Measurements from ENCODE around the gene ARHGAP10. TPM values are rescaled to one million over a fixed set of nuclear protein-coding genes. Genes with fewer than 3 reads are reported as not detected.

ARHGAP10 gene, protein sequence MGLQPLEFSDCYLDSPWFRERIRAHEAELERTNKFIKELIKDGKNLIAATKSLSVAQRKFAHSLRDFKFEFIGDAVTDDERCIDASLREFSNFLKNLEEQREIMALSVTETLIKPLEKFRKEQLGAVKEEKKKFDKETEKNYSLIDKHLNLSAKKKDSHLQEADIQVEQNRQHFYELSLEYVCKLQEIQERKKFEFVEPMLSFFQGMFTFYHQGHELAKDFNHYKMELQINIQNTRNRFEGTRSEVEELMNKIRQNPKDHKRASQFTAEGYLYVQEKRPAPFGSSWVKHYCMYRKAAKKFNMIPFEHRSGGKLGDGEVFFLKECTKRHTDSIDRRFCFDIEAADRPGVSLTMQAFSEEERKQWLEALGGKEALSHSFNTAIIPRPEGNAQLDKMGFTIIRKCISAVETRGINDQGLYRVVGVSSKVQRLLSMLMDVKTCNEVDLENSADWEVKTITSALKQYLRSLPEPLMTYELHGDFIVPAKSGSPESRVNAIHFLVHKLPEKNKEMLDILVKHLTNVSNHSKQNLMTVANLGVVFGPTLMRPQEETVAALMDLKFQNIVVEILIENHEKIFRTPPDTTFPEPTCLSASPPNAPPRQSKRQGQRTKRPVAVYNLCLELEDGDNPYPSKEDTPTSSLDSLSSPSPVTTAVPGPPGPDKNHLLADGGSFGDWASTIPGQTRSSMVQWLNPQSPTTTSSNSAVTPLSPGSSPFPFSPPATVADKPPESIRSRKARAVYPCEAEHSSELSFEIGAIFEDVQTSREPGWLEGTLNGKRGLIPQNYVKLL
- total RNA-seq, result 15.5 and 17.7 TPM in 2 replicates

DNA sequence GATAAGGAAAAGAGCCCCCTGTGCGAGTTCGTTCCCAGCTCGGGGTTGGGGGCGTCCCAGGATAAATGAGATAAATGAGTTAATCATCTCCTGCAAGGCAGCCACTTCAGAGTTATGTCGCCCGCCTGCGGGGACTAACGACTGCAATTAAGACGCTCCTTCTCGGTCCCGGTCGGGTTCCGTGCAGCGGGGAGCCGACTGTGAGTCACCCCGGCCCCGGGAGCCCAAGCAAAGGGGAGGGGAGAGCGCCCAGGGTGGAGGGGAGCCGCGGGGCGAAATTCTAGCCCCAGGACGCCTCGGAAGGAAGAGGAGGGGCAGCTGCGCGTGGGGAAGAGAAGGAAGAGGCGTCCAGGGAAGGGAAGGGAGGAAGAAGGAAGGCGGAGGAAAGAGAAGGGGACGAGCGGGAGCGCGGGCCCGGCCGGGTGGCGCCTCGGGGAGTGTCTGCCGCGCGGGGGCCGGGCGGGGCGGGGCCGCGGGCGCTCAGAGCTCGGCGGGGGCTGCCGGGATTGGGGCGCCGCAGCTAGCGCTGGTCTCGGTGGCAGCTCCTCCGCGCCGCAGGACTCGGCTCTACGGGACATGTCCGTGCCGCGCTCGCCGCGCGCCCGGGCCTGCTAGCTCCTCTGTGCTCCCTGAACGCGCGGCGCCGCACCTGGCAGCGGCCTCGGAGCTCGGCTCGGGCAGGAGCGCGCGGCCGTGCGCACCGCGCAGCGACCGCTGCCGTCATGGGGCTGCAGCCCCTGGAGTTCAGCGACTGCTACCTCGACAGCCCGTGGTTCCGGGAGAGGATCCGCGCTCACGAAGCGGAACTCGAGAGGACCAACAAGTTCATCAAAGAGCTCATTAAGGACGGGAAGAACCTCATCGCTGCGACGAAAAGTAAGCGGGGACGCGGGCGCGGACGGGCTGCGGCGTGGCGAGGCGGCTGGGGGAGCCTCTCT lies at the start of gene ARHGAP10:
ARHGAP10 (plus strand) TSS at position 509 of the 938 bp plus-strand sequence; CDS start at position 723, 214 bp downstream.
- peak within 1 kb of the TSS; percentile 78 for H3K4me3 ChIP-seq (ENCODE audit: low read depth, low read length)
- DNase-seq (ENCODE audit: low read depth), result no peak
- no peaks in the 10 kb centered on the region for H3K27me3 ChIP-seq (ENCODE audit: control insufficient read depth, insufficient read depth, low read length)
- TF ChIP-seq, protein P1, sequence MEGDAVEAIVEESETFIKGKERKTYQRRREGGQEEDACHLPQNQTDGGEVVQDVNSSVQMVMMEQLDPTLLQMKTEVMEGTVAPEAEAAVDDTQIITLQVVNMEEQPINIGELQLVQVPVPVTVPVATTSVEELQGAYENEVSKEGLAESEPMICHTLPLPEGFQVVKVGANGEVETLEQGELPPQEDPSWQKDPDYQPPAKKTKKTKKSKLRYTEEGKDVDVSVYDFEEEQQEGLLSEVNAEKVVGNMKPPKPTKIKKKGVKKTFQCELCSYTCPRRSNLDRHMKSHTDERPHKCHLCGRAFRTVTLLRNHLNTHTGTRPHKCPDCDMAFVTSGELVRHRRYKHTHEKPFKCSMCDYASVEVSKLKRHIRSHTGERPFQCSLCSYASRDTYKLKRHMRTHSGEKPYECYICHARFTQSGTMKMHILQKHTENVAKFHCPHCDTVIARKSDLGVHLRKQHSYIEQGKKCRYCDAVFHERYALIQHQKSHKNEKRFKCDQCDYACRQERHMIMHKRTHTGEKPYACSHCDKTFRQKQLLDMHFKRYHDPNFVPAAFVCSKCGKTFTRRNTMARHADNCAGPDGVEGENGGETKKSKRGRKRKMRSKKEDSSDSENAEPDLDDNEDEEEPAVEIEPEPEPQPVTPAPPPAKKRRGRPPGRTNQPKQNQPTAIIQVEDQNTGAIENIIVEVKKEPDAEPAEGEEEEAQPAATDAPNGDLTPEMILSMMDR (IDR thresholded peaks at IDR 0.05; ENCODE audit: insufficient read depth, low read length, poor library complexity, severe bottlenecking), result no peak
- no peaks in the 10 kb centered on the region for H3K36me3 ChIP-seq (ENCODE audit: control insufficient read depth, insufficient read depth, low read length)

DNA sequence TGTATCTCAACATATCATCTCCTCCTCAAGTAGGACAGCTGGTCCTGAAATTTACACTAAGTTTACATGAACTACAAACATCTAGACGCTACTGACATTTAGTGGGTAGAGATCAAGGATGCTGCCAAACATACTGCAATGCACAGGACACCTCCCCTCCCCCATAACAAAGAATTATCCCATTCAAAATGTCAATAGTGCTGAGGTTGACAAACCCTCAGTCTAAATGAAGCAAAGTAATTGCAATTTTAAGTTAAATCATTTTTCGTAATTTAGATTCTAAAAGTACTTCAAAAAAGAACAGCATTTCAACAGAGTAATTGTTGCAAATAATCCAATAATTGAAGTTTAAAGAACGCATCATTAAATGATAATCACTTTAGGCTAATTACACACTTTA lies 49.1 kb upstream of the ARHGAP10 start:
- Histone ChIP-seq H3K27me3 (ENCODE audit: control insufficient read depth, insufficient read depth, low read length) (no peaks in the 10 kb centered on the region), H3K4me3 (ENCODE audit: low read depth, low read length) (peak overlapping the region; percentile 70), H3K36me3 (ENCODE audit: control insufficient read depth, insufficient read depth, low read length) (no peaks in the 10 kb centered on the region)
- DNase-seq (ENCODE audit: low read depth), result no peak
- TF ChIP-seq, protein P1 (IDR thresholded peaks at IDR 0.05; ENCODE audit: insufficient read depth, low read length, poor library complexity, severe bottlenecking), result no peak

DNA sequence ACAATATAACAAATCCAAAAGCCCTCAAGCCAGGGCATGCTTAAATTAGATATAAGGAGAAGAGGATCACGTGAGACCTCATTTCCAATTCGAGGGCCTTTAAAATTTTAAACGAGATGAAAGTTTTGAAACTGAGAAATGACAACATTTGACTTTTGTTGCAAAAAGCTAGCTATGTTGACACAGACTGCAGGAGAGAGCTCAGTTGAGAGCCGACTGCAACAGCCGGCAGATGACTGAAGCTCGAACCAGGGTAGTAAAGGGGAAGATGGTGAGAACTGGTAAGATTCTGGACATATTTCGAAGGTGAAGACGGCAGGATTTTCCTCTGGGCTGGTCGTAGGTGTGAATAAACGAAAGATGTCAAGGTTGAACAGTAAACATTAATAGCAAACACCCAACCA lies 48.7 kb upstream of the ARHGAP10 start:
- Histone ChIP-seq H3K27me3 (ENCODE audit: control insufficient read depth, insufficient read depth, low read length) (no peaks in the 10 kb centered on the region), H3K36me3 (ENCODE audit: control insufficient read depth, insufficient read depth, low read length) (no peaks in the 10 kb centered on the region), H3K4me3 (ENCODE audit: low read depth, low read length) (peak overlapping the region; percentile 70)
- TF ChIP-seq, protein P1 (IDR thresholded peaks at IDR 0.05; ENCODE audit: insufficient read depth, low read length, poor library complexity, severe bottlenecking), result no peak
- DNase-seq (ENCODE audit: low read depth), result no peak

DNA sequence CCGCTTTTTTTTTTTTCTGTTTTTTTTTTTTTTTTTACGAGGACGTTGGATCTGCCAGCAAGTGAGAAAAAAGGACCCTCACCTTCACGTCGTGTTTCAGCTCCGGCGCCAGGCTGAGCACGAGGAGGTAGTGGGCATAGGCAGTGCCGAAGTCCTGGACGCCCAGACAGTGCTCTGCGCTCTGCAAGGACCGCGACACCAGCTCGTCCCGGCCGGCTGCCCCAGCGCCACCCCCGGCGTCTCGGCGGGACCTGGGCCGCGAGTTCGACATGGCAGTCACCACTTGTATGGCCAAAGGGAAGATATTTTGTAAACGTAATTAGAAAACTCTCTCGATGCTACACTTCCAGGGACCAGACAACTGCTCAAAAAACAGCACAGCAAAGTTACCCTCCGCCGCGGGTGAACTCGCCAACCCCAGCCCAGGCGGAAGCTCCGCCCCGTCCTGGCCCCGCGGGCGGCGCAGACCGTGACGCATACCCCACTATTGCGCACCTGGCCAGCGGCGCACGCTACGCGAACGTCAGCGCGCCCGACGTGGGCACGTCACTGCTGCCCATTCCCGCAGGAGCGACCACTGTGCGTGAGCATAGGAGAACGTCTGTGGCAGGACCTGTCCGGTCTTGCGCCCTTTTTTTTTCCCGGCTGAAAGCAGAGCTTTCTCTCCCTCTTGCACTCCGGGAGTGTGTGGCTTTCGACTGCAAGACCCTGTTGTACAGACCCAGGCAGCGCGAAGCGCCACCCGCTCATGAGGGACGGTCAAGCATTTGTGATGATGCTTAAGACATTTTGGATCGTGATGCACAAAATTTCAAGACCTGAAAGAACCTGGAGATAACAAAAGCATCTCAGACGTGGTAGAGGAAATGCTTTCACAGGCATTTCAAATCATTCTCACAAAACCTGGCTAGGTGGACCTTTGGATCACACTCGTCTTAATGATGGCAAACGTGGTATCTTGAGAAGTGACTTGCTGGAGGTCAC lies 47.9 kb upstream of the ARHGAP10 start, which contains the start of gene PRMT9:
PRMT9 (minus strand) TSS at position 447 of the 984 bp plus-strand sequence; CDS start at position 271, 176 bp downstream.
- peak; percentile 56 for DNase-seq (ENCODE audit: low read depth)
- no peaks in the 10 kb centered on the region for H3K27me3 ChIP-seq (ENCODE audit: control insufficient read depth, insufficient read depth, low read length)
- H3K36me3 ChIP-seq (ENCODE audit: control insufficient read depth, insufficient read depth, low read length), result no peaks in the 10 kb centered on the region
- H3K4me3 ChIP-seq (ENCODE audit: low read depth, low read length), result peak within 1 kb of the TSS; percentile 70
- TF ChIP-seq, protein P1 (IDR thresholded peaks at IDR 0.05; ENCODE audit: insufficient read depth, low read length, poor library complexity, severe bottlenecking), result no peak

Measured in kidney epithelial cell (primary cell).